ENCODE measurements around the gene UPK3A.

- TF ChIP-seq CTCF (IDR thresholded peaks at IDR 0.05) (no peak), POLR2A (IDR thresholded peaks at IDR 0.05) (no peak)
Observed at GRCh38 chr22:45335854-45336522, 51.2 kb downstream of the UPK3A start.
